WTC11 (cell line): ENCODE measurements around the gene MADD. TPM values are rescaled to one million over a fixed set of nuclear protein-coding genes. Genes with fewer than 3 reads are reported as not detected.
A peak's percentile ranks its signal among the peaks of the same experiment; 100 is the strongest.

ENCODE experiments used
- ATAC-seq: fragments of 200-7000 bp; cut with Tn5 transposase; 2 replicates; pipeline ENCODE4 v1.10.0; 2021; ENCODE audit warnings: mild to moderate bottlenecking, moderate library complexity
- CTCF ChIA-PET: fragments of 300-600 bp; sonication (Branson Sonifier 250); formaldehyde crosslinking; loops from one replicate; lab custom pipeline; 2021; ENCODE audit warnings: antibody characterized with exemption; lab: Charles Lee
- POLR2A ChIA-PET: fragments of 350-600 bp; sonication (Branson Sonifier 250); formaldehyde crosslinking; loops from one replicate; lab custom pipeline; 2021; ENCODE audit warnings: antibody characterized with exemption; lab: Charles Lee
- DNase-seq: peaks from one replicate; pipeline ENCODE4 v3.0.0; 2021; ENCODE audit warnings: low spot score
- H3K27ac Mint-ChIP-seq: 2 replicates; pipeline ENCODE4 v1.8.0; 2021; ENCODE audit warnings: mixed read lengths
- H3K27me3 Mint-ChIP-seq: 2 replicates; pipeline ENCODE4 v1.8.0; 2021; ENCODE audit warnings: low read depth, mild to moderate bottlenecking, moderate library complexity, mixed read lengths
- H3K36me3 Mint-ChIP-seq: 2 replicates; pipeline ENCODE4 v1.8.0; 2021; ENCODE audit warnings: mixed read lengths
- H3K4me1 Mint-ChIP-seq: 2 replicates; pipeline ENCODE4 v1.8.0; 2022; ENCODE audit warnings: mixed read lengths
- H3K4me3 Mint-ChIP-seq: 2 replicates; pipeline ENCODE4 v1.8.0; 2021; ENCODE audit warnings: mild to moderate bottlenecking, moderate library complexity, mixed read lengths
- H3K9me3 Mint-ChIP-seq: 2 replicates; pipeline ENCODE4 v1.8.0; 2021; ENCODE audit warnings: mixed read lengths
- ATF6 ChIP-seq: sonication (generic); formaldehyde crosslinking; IDR thresholded peaks from 2 replicates; pipeline ENCODE4 v1.8.1; 2023; ENCODE audit warnings: mild to moderate bottlenecking, missing genetic modification reagents
- CBFB ChIP-seq: sonication (generic); formaldehyde crosslinking; IDR thresholded peaks from 2 replicates; pipeline ENCODE4 v1.8.1; 2022; ENCODE audit warnings: mild to moderate bottlenecking, low read depth, missing genetic modification reagents
- CTCF ChIP-seq: fragments of 200-600 bp; IDR thresholded peaks from 2 replicates; pipeline ENCODE4 v1.8.0; 2022; ENCODE audit warnings: antibody characterized with exemption
- E2F1 ChIP-seq: sonication (generic); formaldehyde crosslinking; IDR thresholded peaks from 2 replicates; pipeline ENCODE4 v1.8.0; 2022; ENCODE audit warnings: mild to moderate bottlenecking, missing genetic modification reagents
- FOXP1 ChIP-seq: sonication (generic); formaldehyde crosslinking; IDR thresholded peaks from 2 replicates; pipeline ENCODE4 v1.8.0; 2022; ENCODE audit warnings: missing genetic modification reagents, mild to moderate bottlenecking, moderate library complexity, borderline replicate concordance
- KAT7 ChIP-seq: sonication (generic); formaldehyde crosslinking; IDR thresholded peaks from 2 replicates; pipeline ENCODE4 v1.8.1; 2023; ENCODE audit warnings: missing genetic modification reagents, mild to moderate bottlenecking, borderline replicate concordance
- MAX ChIP-seq: sonication (generic); formaldehyde crosslinking; IDR thresholded peaks from 2 replicates; pipeline ENCODE4 v1.8.0; 2022; ENCODE audit warnings: mild to moderate bottlenecking, missing genetic modification reagents
- MYBL2 ChIP-seq: sonication (generic); formaldehyde crosslinking; IDR thresholded peaks from 2 replicates; pipeline ENCODE4 v1.8.1; 2023; ENCODE audit warnings: mild to moderate bottlenecking, moderate library complexity, missing genetic modification reagents
- OVOL2 ChIP-seq: fragments of 250-450 bp; sonication (Bioruptor Pico); IDR thresholded peaks from 2 replicates; pipeline ENCODE4 v1.9.0; 2021; ENCODE audit warnings: mild to moderate bottlenecking, borderline replicate concordance
- SP1 ChIP-seq: sonication (generic); formaldehyde crosslinking; conservative IDR thresholded peaks from 2 replicates; pipeline ENCODE4 v1.8.1; 2022; ENCODE audit warnings: missing genetic modification reagents
- STAT6 ChIP-seq: sonication (generic); formaldehyde crosslinking; conservative IDR thresholded peaks from 2 replicates; pipeline ENCODE4 v1.8.1; 2023; ENCODE audit warnings: mild to moderate bottlenecking, low read depth, missing genetic modification reagents, moderate library complexity
- ZBTB21 ChIP-seq: sonication (generic); formaldehyde crosslinking; IDR thresholded peaks from 2 replicates; pipeline ENCODE4 v1.8.1; 2023; ENCODE audit warnings: mild to moderate bottlenecking, missing genetic modification reagents, borderline replicate concordance
- ZNF121 ChIP-seq: sonication (generic); formaldehyde crosslinking; IDR thresholded peaks from 2 replicates; pipeline ENCODE4 v1.8.0; 2023; ENCODE audit warnings: missing genetic modification reagents
- ZNF219 ChIP-seq: sonication (generic); formaldehyde crosslinking; IDR thresholded peaks from 2 replicates; pipeline ENCODE4 v1.8.0; 2023; ENCODE audit warnings: missing genetic modification reagents, mild to moderate bottlenecking, borderline replicate concordance
- ZNF416 ChIP-seq: fragments of 250-450 bp; sonication (Bioruptor Pico); IDR thresholded peaks from 2 replicates; pipeline ENCODE4 v1.9.0; 2021; ENCODE audit warnings: mild to moderate bottlenecking, inconsistent platforms
- ZNF423 ChIP-seq: fragments of 250-450 bp; sonication (Bioruptor Pico); IDR thresholded peaks from 2 replicates; pipeline ENCODE4 v2.1.2; 2022; ENCODE audit warnings: mild to moderate bottlenecking, moderate library complexity
- total RNA-seq: library from RNA; stranded (reverse); gene quantifications from 3 replicates; pipeline ENCODE4 v1.2.3, GENCODE V29; 2021

Gene MADD
- total RNA-seq, 1 experiment from 2014 or later, result 47.5 TPM

GRCh38 chr11:47257517-47258316 lies 12.2 kb upstream of the MADD start, which contains the start of gene NR1H3:
TSS of gene NR1H3 (plus strand) at chr11:47257996. CDS start at chr11:47259217, 1,221 bp downstream.
- no peaks in the 10 kb centered on the region for H3K27me3 Mint-ChIP-seq
- no peaks in the 10 kb centered on the region for H3K36me3 Mint-ChIP-seq
- ATAC-seq, result peak; percentile 78
- peak within 1 kb of the TSS; percentile 62 for H3K4me3 Mint-ChIP-seq
- H3K27ac Mint-ChIP-seq, result peak within 1 kb of the TSS; percentile 81
- ChIA-PET CTCF (interaction anchor here (0.6 to 6.0 kb wide), 31 partner anchors 8 to 309 kb away, joined by 3 to 120 read pairs (median 5); partner anchors contain the start of genes ACP2, ARFGAP2, CELF1 and DDB2), POLR2A (interaction anchor here (0.6 to 3.6 kb wide), 12 partner anchors 9 to 896 kb away, joined by 3 to 44 read pairs (median 4); partner anchors contain the start of genes ACP2, DDB2 and PACSIN3)
- DNase-seq, result peak; percentile 82
- no peaks in the 10 kb centered on the region for H3K9me3 Mint-ChIP-seq
- peaks cover 24% of the 10 kb centered on the region for H3K4me1 Mint-ChIP-seq
- no peak for TF ChIP-seq ZNF121 (CRISPR knock-in tag)
- no peak for TF ChIP-seq ZNF416 (CRISPR knock-in tag)
- TF ChIP-seq STAT6 (CRISPR knock-in tag), result no peak
- TF ChIP-seq ZNF219 (CRISPR knock-in tag), result no peak
- no peak for TF ChIP-seq FOXP1 (CRISPR knock-in tag)
- no peak for TF ChIP-seq OVOL2 (CRISPR knock-in tag)
- TF ChIP-seq MYBL2 (CRISPR knock-in tag), result no peak
- no peak for TF ChIP-seq ATF6 (CRISPR knock-in tag)
- TF ChIP-seq CBFB, result no peak
- no peak for TF ChIP-seq ZBTB21 (CRISPR knock-in tag)
- TF ChIP-seq MAX (CRISPR knock-in tag), result peak; percentile 36; the same call in 1 of the 2 replicates
- TF ChIP-seq E2F1, result no peak
- peak; percentile 59; the same call in 1 of the 2 replicates for TF ChIP-seq SP1 (CRISPR knock-in tag)
- peak; percentile 21; the same call in 1 of the 2 replicates for TF ChIP-seq CTCF
- TF ChIP-seq KAT7 (CRISPR knock-in tag), result no peak
- peak; percentile 24; the same call in 1 of the 2 replicates for TF ChIP-seq ZNF423 (CRISPR knock-in tag)
- TF ChIP-seq, all 79 proteins: peak for 4
